ENCODE data around the gene ENTREP3. TPM values are rescaled to one million over a fixed set of nuclear protein-coding genes. Genes with fewer than 3 reads are reported as not detected.
A peak's percentile ranks its signal among the peaks of the same experiment; 100 is the strongest.

The ENTREP3 gene
- total and polyA plus RNA-seq, 2 experiments from 2014 or later: 39.5 to 59.2 TPM

DNA sequence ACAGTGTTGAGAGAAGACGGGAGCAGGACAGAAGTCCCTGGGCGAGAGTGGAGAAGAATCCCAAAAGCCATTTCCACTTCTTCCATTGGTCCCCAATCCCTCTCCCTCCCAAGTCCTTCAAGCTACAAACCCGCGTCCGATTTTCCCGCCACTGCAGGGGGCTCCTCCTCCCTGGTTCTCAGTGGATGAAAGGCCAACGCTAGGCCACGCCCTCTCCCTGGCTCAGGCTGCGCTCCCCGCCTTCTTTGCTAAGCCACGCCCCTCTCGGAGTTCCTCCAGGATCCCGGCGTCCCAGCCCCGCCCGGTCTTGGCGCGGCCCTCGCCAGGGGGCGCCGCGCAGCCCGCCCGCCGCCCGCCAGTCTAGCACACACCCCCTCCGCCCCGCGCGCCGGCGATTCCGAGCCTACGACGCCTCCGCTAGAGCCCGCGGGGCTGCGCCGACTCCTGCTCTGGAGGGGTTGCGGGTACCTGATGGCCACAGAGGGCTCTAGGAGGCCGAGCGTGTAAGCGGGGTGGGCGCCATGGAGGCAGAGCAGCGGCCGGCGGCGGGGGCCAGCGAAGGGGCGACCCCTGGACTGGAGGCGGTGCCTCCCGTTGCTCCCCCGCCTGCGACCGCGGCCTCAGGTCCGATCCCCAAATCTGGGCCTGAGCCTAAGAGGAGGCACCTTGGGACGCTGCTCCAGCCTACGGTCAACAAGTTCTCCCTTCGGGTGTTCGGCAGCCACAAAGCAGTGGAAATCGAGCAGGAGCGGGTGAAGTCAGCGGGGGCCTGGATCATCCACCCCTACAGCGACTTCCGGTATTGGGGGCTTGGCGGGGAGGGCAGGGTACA is 22.0 kb upstream of the ENTREP3 start, which contains the start of gene HCN3:
Gene HCN3 (plus strand): TSS at position 394 of the 832 bp plus-strand sequence. CDS start 128 bp downstream, at position 522.
- Histone ChIP-seq H3K4me3 (peak within 1 kb of the TSS; percentile 74), H3K27ac (no peak within 1 kb of the TSS), H3K9me3 (ENCODE audit: low read depth) (no peaks in the 10 kb centered on the region), H3K4me1 (ENCODE audit: low read depth) (peaks cover 6% of the 10 kb centered on the region), H3K36me3 (no peaks in the 10 kb centered on the region), H3K27me3 (no peaks in the 10 kb centered on the region)
- DNase-seq (ENCODE audit: low read depth in 1 of 2, low spot score in 1 of 2): peak; percentile 97 to 99
- peak; percentile 47 for TF ChIP-seq CTCF (IDR thresholded peaks at IDR 0.05; ENCODE audit: low read depth, low read length)

- Histone ChIP-seq H3K27ac (peak within 1 kb of the TSS; percentile 95), H3K9me3 (ENCODE audit: low read depth) (no peaks in the 10 kb centered on the region), H3K36me3 (peaks cover 20% of the 10 kb centered on the region), H3K4me3 (peak within 1 kb of the TSS; percentile 78), H3K27me3 (no peaks in the 10 kb centered on the region), H3K4me1 (ENCODE audit: low read depth) (peaks cover 11% of the 10 kb centered on the region)
- no peak for TF ChIP-seq CTCF (IDR thresholded peaks at IDR 0.05; ENCODE audit: low read depth, low read length)
- peak; percentile 98 for DNase-seq (ENCODE audit: low read depth in 1 of 2, low spot score in 1 of 2)
Observed at GRCh38 chr1:155273343-155274245, 18.3 kb upstream of the ENTREP3 start, which contains the start of gene CLK2. Gene CLK2, minus strand, starts transcription at chr1:155273504. Its CDS starts 2,527 bp downstream, at chr1:155270977.

GRCh38 chr1:155272466-155273342 is 17.4 kb upstream of the ENTREP3 start:
- peak; percentile 63 to 72 for DNase-seq (ENCODE audit: low read depth in 1 of 2, low spot score in 1 of 2)
- Histone ChIP-seq H3K27ac (peak overlapping the region; percentile 95), H3K4me1 (ENCODE audit: low read depth) (peaks cover 11% of the 10 kb centered on the region), H3K9me3 (ENCODE audit: low read depth) (no peaks in the 10 kb centered on the region), H3K36me3 (peaks cover 29% of the 10 kb centered on the region), H3K27me3 (no peaks in the 10 kb centered on the region), H3K4me3 (peak overlapping the region; percentile 78)
- no peak for TF ChIP-seq CTCF (IDR thresholded peaks at IDR 0.05; ENCODE audit: low read depth, low read length)

DNA sequence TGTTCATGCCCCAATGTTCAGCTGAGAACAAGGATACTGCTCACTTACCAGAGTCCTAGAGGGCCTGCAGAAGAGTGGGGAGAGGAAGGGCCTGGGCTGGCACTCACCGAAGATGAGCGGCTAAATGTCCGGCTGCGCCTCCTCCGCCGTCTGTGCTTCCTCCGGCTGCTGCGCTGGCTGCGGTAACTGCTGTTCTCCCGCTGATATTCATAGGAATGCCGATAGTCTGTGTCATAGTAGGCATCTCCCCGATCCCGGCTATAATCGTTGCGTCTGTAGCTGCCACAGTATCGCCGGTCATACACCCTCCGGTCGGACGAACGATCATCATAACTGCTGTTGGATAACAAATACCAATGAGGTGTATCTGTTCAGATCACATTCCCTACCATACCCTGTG is 14.1 kb upstream of the ENTREP3 start:
- no peaks in the 10 kb centered on the region for H3K27me3 ChIP-seq
- H3K4me3 ChIP-seq: no peak overlapping the region
- no peaks in the 10 kb centered on the region for H3K9me3 ChIP-seq (ENCODE audit: low read depth)
- peaks cover 11% of the 10 kb centered on the region for H3K4me1 ChIP-seq (ENCODE audit: low read depth)
- H3K27ac ChIP-seq: no peak overlapping the region
- H3K36me3 ChIP-seq: peaks cover 52% of the 10 kb centered on the region
- no peak for DNase-seq (ENCODE audit: low read depth in 1 of 2, low spot score in 1 of 2)
- TF ChIP-seq CTCF (IDR thresholded peaks at IDR 0.05; ENCODE audit: low read depth, low read length): no peak

DNA sequence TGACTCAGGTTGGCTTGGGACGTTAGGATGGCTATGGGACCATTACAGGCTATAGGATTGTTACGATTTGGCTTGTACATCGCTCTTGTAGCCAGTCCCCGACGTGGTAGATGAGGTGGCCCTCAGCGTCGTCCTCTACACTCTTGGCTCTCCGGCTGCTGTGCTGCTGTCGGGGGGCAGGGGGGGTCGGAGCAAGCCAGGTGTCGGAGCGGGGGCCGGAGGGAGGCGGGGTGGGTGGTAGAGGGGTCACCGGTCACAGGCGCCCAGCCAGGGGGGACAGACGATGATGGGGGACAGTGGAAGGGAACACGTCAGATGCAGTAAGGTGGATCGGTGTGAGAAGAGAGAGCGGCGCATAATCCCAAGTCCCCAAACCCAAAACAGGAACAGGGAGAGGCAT is 13.3 kb upstream of the ENTREP3 start:
- TF ChIP-seq CTCF (IDR thresholded peaks at IDR 0.05; ENCODE audit: low read depth, low read length): no peak
- H3K9me3 ChIP-seq (ENCODE audit: low read depth): no peaks in the 10 kb centered on the region
- DNase-seq (ENCODE audit: low read depth in 1 of 2, low spot score in 1 of 2): no peak
- peaks cover 59% of the 10 kb centered on the region for H3K36me3 ChIP-seq
- H3K27me3 ChIP-seq: no peaks in the 10 kb centered on the region
- no peak overlapping the region for H3K4me3 ChIP-seq
- H3K4me1 ChIP-seq (ENCODE audit: low read depth): peaks cover 7% of the 10 kb centered on the region
- H3K27ac ChIP-seq: no peak overlapping the region

Data from cardiac muscle cell (in vitro differentiated cells and primary cell).